ENCODE data around the gene PLCG2. TPM values are rescaled to one million over a fixed set of nuclear protein-coding genes. Genes with fewer than 3 reads are reported as not detected.

The PLCG2 gene
- total RNA-seq, 2 experiments from 2014 or later: 8.3 to 10.6 TPM

- H3K4me3 Mint-ChIP-seq: no peak overlapping the region
- no peaks in the 10 kb centered on the region for H3K4me1 Mint-ChIP-seq (ENCODE audit: low read depth)
- H3K9me3 Mint-ChIP-seq: peaks cover 6% of the 10 kb centered on the region
- no peaks in the 10 kb centered on the region for H3K36me3 Mint-ChIP-seq
- CTCF ChIA-PET: interaction anchor here (1.2 to 3.9 kb wide), 3 partner anchors 10 to 330 kb away, joined by 4 to 16 read pairs (median 6); no protein-coding TSS in a partner anchor
- no peaks in the 10 kb centered on the region for H3K27me3 Mint-ChIP-seq
- DNase-seq: no peak
- intact Hi-C loops (cut with micrococcal nuclease): no loop called here
- POLR2A ChIA-PET: no interaction called here
- no peak overlapping the region for H3K27ac Mint-ChIP-seq
Measured at GRCh38 chr16:81900456-81900855, 121.4 kb downstream of the PLCG2 start.

DNA sequence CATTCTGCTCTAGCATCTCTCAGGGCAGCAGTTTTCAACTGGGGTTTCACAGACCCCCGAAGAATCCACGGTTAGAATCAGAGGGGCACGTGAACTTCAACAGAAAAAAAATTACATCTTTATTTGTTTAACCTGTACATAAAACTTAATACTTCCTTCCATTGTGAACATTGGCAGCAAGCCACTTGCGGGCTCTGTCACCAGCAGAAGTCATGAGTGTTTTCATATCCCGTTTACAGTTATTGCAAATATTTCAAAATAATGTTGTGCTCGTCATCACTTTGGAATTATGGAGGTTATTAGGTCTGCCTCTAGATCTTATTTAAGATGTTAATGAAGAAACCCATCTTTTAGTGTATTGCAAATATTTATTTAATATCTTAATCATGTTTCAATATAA, 122.4 kb downstream of the PLCG2 start:
- Mint-ChIP-seq H3K36me3 (no peaks in the 10 kb centered on the region), H3K27ac (no peak overlapping the region), H3K9me3 (peaks cover 6% of the 10 kb centered on the region), H3K4me1 (ENCODE audit: low read depth) (no peaks in the 10 kb centered on the region), H3K4me3 (no peak overlapping the region), H3K27me3 (no peaks in the 10 kb centered on the region)
- ChIA-PET POLR2A (no interaction called here), CTCF (interaction anchor here (1.1 to 3.9 kb wide), 5 partner anchors 9 to 329 kb away, joined by 3 to 16 read pairs (median 6); no protein-coding TSS in a partner anchor)
- DNase-seq: no peak
- intact Hi-C loops (cut with micrococcal nuclease): no loop called here

- intact Hi-C loops (cut with micrococcal nuclease): no loop called here
- H3K4me1 Mint-ChIP-seq (ENCODE audit: low read depth): no peaks in the 10 kb centered on the region
- no peak overlapping the region for H3K4me3 Mint-ChIP-seq
- POLR2A ChIA-PET: no interaction called here
- no peaks in the 10 kb centered on the region for H3K27me3 Mint-ChIP-seq
- H3K27ac Mint-ChIP-seq: no peak overlapping the region
- peaks cover 6% of the 10 kb centered on the region for H3K9me3 Mint-ChIP-seq
- DNase-seq: no peak
- H3K36me3 Mint-ChIP-seq: no peaks in the 10 kb centered on the region
- CTCF ChIA-PET: interaction anchor here (1.1 to 3.9 kb wide), 5 partner anchors 9 to 328 kb away, joined by 3 to 16 read pairs (median 6); no protein-coding TSS in a partner anchor
Measured at GRCh38 chr16:81902025-81902424, 122.9 kb downstream of the PLCG2 start.

- DNase-seq: no peak
- Mint-ChIP-seq H3K4me3 (no peak overlapping the region), H3K27me3 (no peaks in the 10 kb centered on the region), H3K4me1 (ENCODE audit: low read depth) (no peaks in the 10 kb centered on the region), H3K9me3 (peaks cover 6% of the 10 kb centered on the region), H3K36me3 (no peaks in the 10 kb centered on the region), H3K27ac (no peak overlapping the region)
- ChIA-PET CTCF (no interaction called here), POLR2A (no interaction called here)
- intact Hi-C loops (cut with micrococcal nuclease): no loop called here
Measured at GRCh38 chr16:81904320-81904719, 125.2 kb downstream of the PLCG2 start.

GRCh38 chr16:81905277-81905676, 126.2 kb downstream of the PLCG2 start:
- DNase-seq: no peak
- ChIA-PET POLR2A (no interaction called here), CTCF (interaction anchor here (1.2 kb wide), 1 partner anchor 25 kb away, joined by 3 read pairs; no protein-coding TSS in a partner anchor)
- Mint-ChIP-seq H3K27ac (no peak overlapping the region), H3K9me3 (peaks cover 6% of the 10 kb centered on the region), H3K36me3 (no peaks in the 10 kb centered on the region), H3K4me3 (no peak overlapping the region), H3K27me3 (no peaks in the 10 kb centered on the region), H3K4me1 (ENCODE audit: low read depth) (no peaks in the 10 kb centered on the region)
- intact Hi-C loops (cut with micrococcal nuclease): no loop called here

DNA sequence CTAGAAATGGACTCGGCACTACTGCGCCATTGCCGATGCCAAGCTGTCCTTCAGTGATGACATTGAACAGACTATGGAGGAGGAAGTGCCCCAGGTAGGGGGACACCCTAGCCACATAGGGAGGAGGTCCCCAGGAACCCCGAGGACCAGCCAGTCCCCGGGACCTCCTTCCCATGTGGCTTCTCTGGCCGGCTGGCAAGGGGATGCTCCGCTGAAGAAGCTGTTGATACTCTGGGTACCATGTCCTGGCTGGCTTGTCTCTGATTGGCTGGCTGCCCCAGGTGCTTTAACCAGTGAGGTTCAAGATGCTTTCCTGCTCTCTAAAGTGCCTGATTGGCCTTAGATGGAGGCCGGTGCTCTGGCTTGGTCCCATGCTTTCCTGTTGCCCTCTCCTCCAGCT, 128.6 kb downstream of the PLCG2 start:
- POLR2A ChIA-PET: no interaction called here
- H3K27me3 Mint-ChIP-seq: no peaks in the 10 kb centered on the region
- intact Hi-C loops (cut with micrococcal nuclease): no loop called here
- peaks cover 3% of the 10 kb centered on the region for H3K9me3 Mint-ChIP-seq
- CTCF ChIA-PET: no interaction called here
- no peaks in the 10 kb centered on the region for H3K36me3 Mint-ChIP-seq
- H3K4me3 Mint-ChIP-seq: no peak overlapping the region
- no peak overlapping the region for H3K27ac Mint-ChIP-seq
- no peak for DNase-seq
- no peaks in the 10 kb centered on the region for H3K4me1 Mint-ChIP-seq (ENCODE audit: low read depth)

DNA sequence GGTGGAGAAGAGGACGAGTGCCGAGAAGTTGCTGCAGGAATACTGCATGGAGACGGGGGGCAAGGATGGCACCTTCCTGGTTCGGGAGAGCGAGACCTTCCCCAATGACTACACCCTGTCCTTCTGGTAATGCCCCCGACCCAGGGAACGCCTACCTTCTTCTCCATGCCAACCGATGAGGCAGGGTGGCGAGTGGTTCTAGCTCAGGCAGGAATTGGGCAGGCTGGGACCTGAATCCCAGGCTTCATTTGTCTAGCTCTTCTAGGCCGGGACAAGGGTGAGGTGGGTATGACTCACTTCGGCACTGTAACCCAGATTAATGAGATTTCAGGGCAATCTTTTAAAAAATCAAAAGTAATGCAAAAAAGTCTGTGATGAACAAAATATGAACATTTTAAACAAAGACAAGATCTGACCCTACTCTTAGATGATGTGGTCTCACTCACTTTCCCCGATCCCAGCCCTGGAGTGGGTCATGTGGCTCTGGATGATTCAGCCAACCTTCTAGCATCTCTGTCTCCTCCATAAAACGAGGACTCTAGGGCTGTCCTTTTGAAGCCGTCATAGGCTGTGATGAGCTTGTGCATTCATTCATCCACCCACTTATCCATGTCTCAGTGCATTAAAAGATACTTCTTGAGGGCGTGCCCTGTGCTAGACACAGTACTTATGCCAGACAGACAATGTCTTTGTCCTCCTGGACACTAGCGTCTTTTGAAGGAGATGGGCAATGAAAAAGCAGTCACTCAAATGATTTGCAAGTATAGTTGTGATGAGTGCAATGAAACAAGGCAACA, 129.6 kb downstream of the PLCG2 start:
- Mint-ChIP-seq H3K4me1 (ENCODE audit: low read depth) (no peaks in the 10 kb centered on the region), H3K9me3 (no peaks in the 10 kb centered on the region), H3K27ac (no peak overlapping the region), H3K4me3 (no peak overlapping the region), H3K27me3 (no peaks in the 10 kb centered on the region), H3K36me3 (no peaks in the 10 kb centered on the region)
- intact Hi-C loops (cut with micrococcal nuclease): no loop called here
- ChIA-PET CTCF (no interaction called here), POLR2A (no interaction called here)
- no peak for DNase-seq

DNA sequence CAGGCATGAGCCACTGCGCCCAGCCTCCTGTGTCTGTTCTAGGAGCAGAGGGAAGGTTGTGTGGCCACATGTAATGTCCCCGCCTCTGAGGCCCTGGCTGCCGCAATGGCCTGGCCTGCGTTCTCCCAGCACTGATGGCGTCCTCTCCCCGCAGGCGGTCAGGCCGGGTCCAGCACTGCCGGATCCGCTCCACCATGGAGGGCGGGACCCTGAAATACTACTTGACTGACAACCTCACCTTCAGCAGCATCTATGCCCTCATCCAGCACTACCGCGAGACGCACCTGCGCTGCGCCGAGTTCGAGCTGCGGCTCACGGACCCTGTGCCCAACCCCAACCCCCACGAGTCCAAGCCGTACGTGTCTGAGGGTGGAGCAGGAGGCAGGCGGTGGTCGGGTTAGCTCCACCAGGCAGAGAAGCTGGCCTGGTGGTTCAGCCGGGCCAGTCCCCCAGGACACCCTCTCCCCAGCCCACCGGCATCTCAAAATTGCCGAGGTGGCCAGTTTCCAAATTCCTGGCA, 131.3 kb downstream of the PLCG2 start:
- CTCF ChIA-PET: interaction anchor here (0.7 kb wide), 1 partner anchor 353 kb away, joined by 3 read pairs; no protein-coding TSS in a partner anchor
- POLR2A ChIA-PET: no interaction called here
- Mint-ChIP-seq H3K27me3 (no peaks in the 10 kb centered on the region), H3K4me3 (no peak overlapping the region), H3K27ac (no peak overlapping the region), H3K36me3 (no peaks in the 10 kb centered on the region), H3K4me1 (ENCODE audit: low read depth) (no peaks in the 10 kb centered on the region), H3K9me3 (no peaks in the 10 kb centered on the region)
- intact Hi-C loops (cut with micrococcal nuclease): no loop called here
- DNase-seq: no peak

DNA sequence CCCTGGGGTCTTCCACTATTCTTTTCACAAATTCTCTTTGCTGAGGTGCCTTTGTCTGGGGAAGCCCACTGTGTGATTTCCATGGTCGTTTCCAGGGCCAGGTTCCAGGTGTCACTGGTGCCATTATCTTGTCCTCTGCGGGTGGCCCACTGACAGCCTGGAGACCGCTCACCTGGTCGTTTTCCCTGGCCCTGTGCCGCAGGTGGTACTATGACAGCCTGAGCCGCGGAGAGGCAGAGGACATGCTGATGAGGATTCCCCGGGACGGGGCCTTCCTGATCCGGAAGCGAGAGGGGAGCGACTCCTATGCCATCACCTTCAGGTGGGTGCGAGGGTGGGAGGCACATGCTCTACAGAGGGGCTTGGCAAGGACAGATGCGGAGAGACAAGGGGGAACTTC, 133.3 kb downstream of the PLCG2 start:
- Mint-ChIP-seq H3K9me3 (no peaks in the 10 kb centered on the region), H3K4me1 (ENCODE audit: low read depth) (no peaks in the 10 kb centered on the region), H3K27me3 (no peaks in the 10 kb centered on the region), H3K27ac (no peak overlapping the region), H3K4me3 (no peak overlapping the region), H3K36me3 (no peaks in the 10 kb centered on the region)
- CTCF ChIA-PET: no interaction called here
- POLR2A ChIA-PET: no interaction called here
- DNase-seq: no peak
- intact Hi-C loops (cut with micrococcal nuclease): no loop called here

DNA sequence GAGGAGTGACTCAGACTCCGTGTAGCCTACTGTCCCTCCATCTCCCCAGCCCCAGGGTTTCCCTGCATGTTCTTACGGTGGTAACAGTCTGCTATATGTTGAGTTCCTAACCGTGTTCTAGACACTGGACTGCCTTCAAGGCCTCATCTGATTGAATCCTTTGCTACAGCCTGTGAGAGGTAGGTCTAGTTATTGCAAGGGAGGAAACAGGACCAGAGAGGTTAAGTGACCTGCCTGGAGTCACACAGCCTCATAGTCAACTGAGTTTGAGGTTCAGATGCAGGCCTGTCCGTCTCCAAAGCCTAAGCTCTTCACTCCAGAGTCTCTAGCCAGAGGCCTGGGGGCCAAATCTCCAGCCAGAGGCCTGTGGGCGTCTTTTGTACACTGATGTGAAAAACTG, 134.1 kb downstream of the PLCG2 start:
- no peak for DNase-seq
- Mint-ChIP-seq H3K27me3 (no peaks in the 10 kb centered on the region), H3K36me3 (no peaks in the 10 kb centered on the region), H3K27ac (no peak overlapping the region), H3K4me1 (ENCODE audit: low read depth) (no peaks in the 10 kb centered on the region), H3K9me3 (no peaks in the 10 kb centered on the region), H3K4me3 (no peak overlapping the region)
- ChIA-PET POLR2A (no interaction called here), CTCF (no interaction called here)
- intact Hi-C loops (cut with micrococcal nuclease): no loop called here

DNA sequence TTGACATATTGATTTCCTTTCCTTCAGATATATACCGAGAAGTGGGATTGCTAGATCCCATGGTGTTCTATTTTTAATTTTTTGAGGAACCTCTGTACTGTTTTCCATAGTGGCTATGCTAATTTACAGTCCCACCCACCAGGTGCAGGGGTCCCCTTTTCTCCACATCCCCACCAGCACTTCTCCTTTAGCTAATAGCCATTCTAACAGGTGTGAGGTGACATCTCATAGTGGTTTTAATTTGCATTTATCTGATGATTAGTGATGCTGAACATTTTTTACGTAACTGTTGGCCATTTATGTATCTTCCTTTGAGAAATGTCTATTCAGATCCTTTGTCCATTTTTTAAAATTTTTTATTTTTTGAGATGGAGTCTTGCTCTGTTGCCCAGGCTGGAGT, 138.3 kb downstream of the PLCG2 start:
- DNase-seq: no peak
- ChIA-PET CTCF (interaction anchor here (1.1 kb wide), 1 partner anchor 313 kb away, joined by 3 read pairs; no protein-coding TSS in a partner anchor), POLR2A (no interaction called here)
- Mint-ChIP-seq H3K4me3 (no peak overlapping the region), H3K27me3 (no peaks in the 10 kb centered on the region), H3K9me3 (no peaks in the 10 kb centered on the region), H3K36me3 (no peaks in the 10 kb centered on the region), H3K4me1 (ENCODE audit: low read depth) (no peaks in the 10 kb centered on the region), H3K27ac (no peak overlapping the region)
- intact Hi-C loops (cut with micrococcal nuclease): no loop called here

DNA sequence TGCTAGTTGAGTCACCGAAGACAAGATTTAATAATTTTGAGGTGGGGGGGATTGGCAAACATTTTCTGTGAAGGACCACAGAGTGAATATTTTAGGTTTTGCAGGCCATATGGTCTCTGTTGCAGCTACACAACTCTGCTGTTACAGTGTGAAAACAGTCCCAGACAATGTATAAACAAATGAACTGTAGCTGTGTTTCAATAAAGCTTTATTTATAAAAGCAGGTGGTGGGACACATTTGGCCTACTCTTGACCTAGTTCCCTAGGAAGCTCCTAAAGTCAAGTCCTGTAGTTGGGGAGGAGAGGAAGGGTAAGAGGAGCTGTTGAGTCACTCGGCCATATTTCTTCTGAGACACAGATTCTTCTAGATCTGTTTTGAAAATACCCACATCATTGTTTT, 139.8 kb downstream of the PLCG2 start:
- Mint-ChIP-seq H3K4me3 (no peak overlapping the region), H3K9me3 (no peaks in the 10 kb centered on the region), H3K36me3 (no peaks in the 10 kb centered on the region), H3K27ac (no peak overlapping the region), H3K27me3 (no peaks in the 10 kb centered on the region), H3K4me1 (ENCODE audit: low read depth) (no peaks in the 10 kb centered on the region)
- intact Hi-C loops (cut with micrococcal nuclease): no loop called here
- DNase-seq: no peak
- ChIA-PET CTCF (no interaction called here), POLR2A (no interaction called here)

DNA sequence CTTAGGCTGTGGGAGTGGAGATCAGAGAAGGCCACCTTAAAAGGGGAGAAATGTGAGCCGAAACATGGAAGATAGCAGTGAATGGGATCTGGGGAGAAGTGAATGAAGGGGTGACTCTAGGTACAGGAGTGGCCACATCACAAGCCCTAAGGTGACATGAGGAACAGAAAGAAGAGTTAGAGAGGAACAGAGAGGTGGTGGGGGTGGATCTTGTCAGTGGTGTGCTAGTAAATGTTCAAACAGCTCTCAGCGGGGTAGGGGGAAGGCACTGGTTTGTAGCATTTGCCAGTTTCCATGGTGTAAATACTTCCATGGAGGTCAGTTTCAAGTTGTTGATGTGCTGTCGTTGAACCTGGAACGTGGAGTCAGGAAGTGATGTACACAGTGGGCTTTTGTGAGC, 141.4 kb downstream of the PLCG2 start:
- Mint-ChIP-seq H3K4me3 (no peak overlapping the region), H3K36me3 (no peaks in the 10 kb centered on the region), H3K9me3 (no peaks in the 10 kb centered on the region), H3K27me3 (no peaks in the 10 kb centered on the region), H3K4me1 (ENCODE audit: low read depth) (no peaks in the 10 kb centered on the region), H3K27ac (no peak overlapping the region)
- DNase-seq: no peak
- ChIA-PET CTCF (no interaction called here), POLR2A (no interaction called here)
- intact Hi-C loops (cut with micrococcal nuclease): no loop called here
